Bronchial epithelial cell (primary cell): ENCODE measurements around the gene KIF3A. TPM values are rescaled to one million over a fixed set of nuclear protein-coding genes. Genes with fewer than 3 reads are reported as not detected.

Source experiments
- DNase-seq: peaks from one replicate; pipeline ENCODE4 v3.0.0-alpha.2; 2010; ENCODE audit warnings: low read depth
- FAIRE-seq: peaks from 2 replicates; lab custom pipeline; 2011; peaks lifted over from hg19 to GRCh38; lab: Jason Lieb, UNC
- H3K27me3 ChIP-seq: 2 replicates; pipeline ENCODE4 v1.5.1; 2011; ENCODE audit warnings: low read length; ENCODE audit not compliant: control insufficient read depth, insufficient read depth
- H3K36me3 ChIP-seq: 2 replicates; pipeline ENCODE4 v1.5.1; 2011; ENCODE audit warnings: low read length; ENCODE audit not compliant: control insufficient read depth, insufficient read depth
- H3K4me3 ChIP-seq: 2 replicates; pipeline ENCODE4 v1.5.1; 2011; ENCODE audit warnings: mild to moderate bottlenecking, low read depth, low read length, control low read depth
- total RNA-seq: library from RNA; depleted of rRNA; stranded (reverse); fragments of >200 nt; gene quantifications from 2 replicates; pipeline ENCODE4 v1.2.1, GENCODE V29; 2014
- TF ChIP-seq, protein P1 (sequence below): IDR thresholded peaks from 2 replicates; pipeline ENCODE4 v1.5.1; 2011; ENCODE audit warnings: mild to moderate bottlenecking, moderate library complexity, low read length, control low read depth, inconsistent platforms; ENCODE audit not compliant: insufficient read depth, severe bottlenecking

The KIF3A gene
- total RNA-seq, 1 donor from 2014 or later: 6.8 TPM

DNA sequence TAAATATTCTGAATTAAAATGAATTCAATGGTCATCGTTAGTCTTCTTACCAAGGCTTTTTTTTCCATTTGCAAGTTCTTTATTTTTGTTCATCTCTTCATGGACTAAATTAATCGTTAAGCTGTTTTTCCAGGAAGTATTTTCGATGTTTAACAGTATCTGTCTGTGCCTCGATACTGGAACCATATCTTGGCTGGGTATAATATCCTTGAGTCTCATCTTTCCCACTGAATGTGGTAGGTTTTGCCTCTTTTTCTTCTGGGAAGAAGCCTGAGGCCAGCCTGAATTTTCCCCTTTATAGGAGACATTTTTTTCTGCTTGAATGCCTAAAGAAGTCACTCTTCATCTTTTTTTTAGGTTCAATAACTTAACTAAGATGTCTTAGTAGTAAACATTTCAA is 43.7 kb upstream of the KIF3A start:
- Histone ChIP-seq H3K36me3 (no peaks in the 10 kb centered on the region), H3K27me3 (no peaks in the 10 kb centered on the region), H3K4me3 (no peak overlapping the region)
- no peak for DNase-seq
- no peak for FAIRE-seq
- TF ChIP-seq, protein P1, sequence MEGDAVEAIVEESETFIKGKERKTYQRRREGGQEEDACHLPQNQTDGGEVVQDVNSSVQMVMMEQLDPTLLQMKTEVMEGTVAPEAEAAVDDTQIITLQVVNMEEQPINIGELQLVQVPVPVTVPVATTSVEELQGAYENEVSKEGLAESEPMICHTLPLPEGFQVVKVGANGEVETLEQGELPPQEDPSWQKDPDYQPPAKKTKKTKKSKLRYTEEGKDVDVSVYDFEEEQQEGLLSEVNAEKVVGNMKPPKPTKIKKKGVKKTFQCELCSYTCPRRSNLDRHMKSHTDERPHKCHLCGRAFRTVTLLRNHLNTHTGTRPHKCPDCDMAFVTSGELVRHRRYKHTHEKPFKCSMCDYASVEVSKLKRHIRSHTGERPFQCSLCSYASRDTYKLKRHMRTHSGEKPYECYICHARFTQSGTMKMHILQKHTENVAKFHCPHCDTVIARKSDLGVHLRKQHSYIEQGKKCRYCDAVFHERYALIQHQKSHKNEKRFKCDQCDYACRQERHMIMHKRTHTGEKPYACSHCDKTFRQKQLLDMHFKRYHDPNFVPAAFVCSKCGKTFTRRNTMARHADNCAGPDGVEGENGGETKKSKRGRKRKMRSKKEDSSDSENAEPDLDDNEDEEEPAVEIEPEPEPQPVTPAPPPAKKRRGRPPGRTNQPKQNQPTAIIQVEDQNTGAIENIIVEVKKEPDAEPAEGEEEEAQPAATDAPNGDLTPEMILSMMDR: no peak

- Histone ChIP-seq H3K27me3 (no peaks in the 10 kb centered on the region), H3K4me3 (no peak overlapping the region), H3K36me3 (no peaks in the 10 kb centered on the region)
- DNase-seq (no peak), FAIRE-seq (no peak)
- TF ChIP-seq, protein P1: no peak
These were observed 43.2 kb upstream of the KIF3A start for GRCh38 chr5:132780577-132780976.

- Histone ChIP-seq H3K36me3 (no peaks in the 10 kb centered on the region), H3K4me3 (no peak overlapping the region), H3K27me3 (no peaks in the 10 kb centered on the region)
- TF ChIP-seq, protein P1: no peak
- DNase-seq (no peak), FAIRE-seq (no peak)
These were observed 42.6 kb upstream of the KIF3A start for GRCh38 chr5:132779961-132780360.

- Histone ChIP-seq H3K27me3 (no peaks in the 10 kb centered on the region), H3K4me3 (no peak overlapping the region), H3K36me3 (no peaks in the 10 kb centered on the region)
- DNase-seq (no peak), FAIRE-seq (no peak)
- TF ChIP-seq, protein P1: no peak
These were observed 41.5 kb upstream of the KIF3A start for GRCh38 chr5:132778856-132779255.

- TF ChIP-seq, protein P1: no peak
- Histone ChIP-seq H3K4me3 (no peak overlapping the region), H3K36me3 (no peaks in the 10 kb centered on the region), H3K27me3 (no peaks in the 10 kb centered on the region)
- DNase-seq (no peak), FAIRE-seq (no peak)
These were observed 40.8 kb upstream of the KIF3A start for GRCh38 chr5:132778129-132778528.
